SK-N-SH treated with all-trans-retinoic acid at 6 μM for 48 hours (cell line): ENCODE data around the gene EPN2.

Experiments used
- ATAC-seq: fragments of 200-7000 bp; cut with Tn5 transposase; 3 replicates; pipeline ENCODE4 v1.9.1; 2020; ENCODE audit warnings: mild to moderate bottlenecking, moderate library complexity
- ARNTL ChIP-seq: fragments of 450-650 bp; formaldehyde crosslinking; IDR thresholded peaks from 2 replicates; pipeline ENCODE4 v1.5.0; 2020; ENCODE audit warnings: low read depth, mild to moderate bottlenecking, moderate library complexity, borderline replicate concordance
- CREB5 ChIP-seq: fragments of 250-450 bp; sonication (Bioruptor Pico); IDR thresholded peaks from 2 replicates; pipeline ENCODE4 v1.5.1; 2020; ENCODE audit warnings: low read depth, mild to moderate bottlenecking, moderate library complexity
- CSDC2 ChIP-seq: fragments of 250-450 bp; sonication (Bioruptor Pico); IDR thresholded peaks from 2 replicates; pipeline ENCODE4 v1.5.0; 2020; ENCODE audit warnings: mild to moderate bottlenecking, moderate library complexity
- CSRNP3 ChIP-seq: fragments of 250-450 bp; sonication (Bioruptor Pico); IDR thresholded peaks from 2 replicates; pipeline ENCODE4 v1.5.1; 2021; ENCODE audit warnings: mild to moderate bottlenecking, moderate library complexity
- ESRRG ChIP-seq: fragments of 250-450 bp; sonication (Bioruptor Pico); IDR thresholded peaks from 2 replicates; pipeline ENCODE4 v1.6.1; 2021; ENCODE audit warnings: mild to moderate bottlenecking
- GLIS3 ChIP-seq: fragments of 250-450 bp; sonication (Bioruptor Pico); IDR thresholded peaks from 2 replicates; pipeline ENCODE4 v1.5.0; 2020; ENCODE audit warnings: mild to moderate bottlenecking, moderate library complexity
- ISL1 ChIP-seq: fragments of 250-450 bp; sonication (Bioruptor Pico); IDR thresholded peaks from 2 replicates; pipeline ENCODE4 v2.1.2; 2022; ENCODE audit warnings: mild to moderate bottlenecking, moderate library complexity
- OSR1 ChIP-seq: fragments of 250-450 bp; sonication (Bioruptor Pico); IDR thresholded peaks from 2 replicates; pipeline ENCODE4 v1.8.0; 2022; ENCODE audit warnings: moderate library complexity, mild to moderate bottlenecking, inconsistent platforms
- PATZ1 ChIP-seq: fragments of 250-450 bp; sonication (Bioruptor Pico); IDR thresholded peaks from 2 replicates; pipeline ENCODE4 v1.8.0; 2020; ENCODE audit warnings: mild to moderate bottlenecking, moderate library complexity, borderline replicate concordance
- POU6F1 ChIP-seq: fragments of 250-450 bp; sonication (Bioruptor Pico); IDR thresholded peaks from 2 replicates; pipeline ENCODE4 v1.8.0; 2021; ENCODE audit warnings: low read depth, mild to moderate bottlenecking, moderate library complexity, borderline replicate concordance
- PPARA ChIP-seq: fragments of 250-450 bp; sonication (Bioruptor Pico); IDR thresholded peaks from 2 replicates; pipeline ENCODE4 v1.5.0; 2020; ENCODE audit warnings: mild to moderate bottlenecking, borderline replicate concordance
- RARB ChIP-seq: fragments of 250-450 bp; sonication (Bioruptor Pico); IDR thresholded peaks from 2 replicates; pipeline ENCODE4 v1.8.0; 2021; ENCODE audit warnings: mild to moderate bottlenecking, moderate library complexity
- TCF4 ChIP-seq: fragments of 250-450 bp; sonication (Bioruptor Pico); IDR thresholded peaks from 2 replicates; pipeline ENCODE4 v1.8.0; 2021; ENCODE audit warnings: mild to moderate bottlenecking, moderate library complexity, borderline replicate concordance
- TSHZ2 ChIP-seq: fragments of 250-450 bp; sonication (Bioruptor Pico); IDR thresholded peaks from 2 replicates; pipeline ENCODE4 v1.5.0; 2020; ENCODE audit warnings: mild to moderate bottlenecking, moderate library complexity
- ZC3H10 ChIP-seq: fragments of 250-450 bp; sonication (Bioruptor Pico); IDR thresholded peaks from 2 replicates; pipeline ENCODE4 v1.5.1; 2021; ENCODE audit warnings: mild to moderate bottlenecking, moderate library complexity
- ZFP3 ChIP-seq: fragments of 250-450 bp; sonication (Bioruptor Pico); IDR thresholded peaks from 2 replicates; pipeline ENCODE4 v1.5.0; 2020; ENCODE audit warnings: mild to moderate bottlenecking, moderate library complexity
- ZFP30 ChIP-seq: fragments of 450-650 bp; formaldehyde crosslinking; IDR thresholded peaks from 2 replicates; pipeline ENCODE4 v1.5.0; 2022; ENCODE audit warnings: mild to moderate bottlenecking, moderate library complexity
- ZNF565 ChIP-seq: fragments of 450-650 bp; formaldehyde crosslinking; conservative IDR thresholded peaks from 2 replicates; pipeline ENCODE4 v1.5.0; 2020; ENCODE audit warnings: low read depth, mild to moderate bottlenecking, moderate library complexity
- ZNF70 ChIP-seq: fragments of 450-650 bp; formaldehyde crosslinking; IDR thresholded peaks from 2 replicates; pipeline ENCODE4 v1.5.0; 2020; ENCODE audit warnings: mild to moderate bottlenecking, moderate library complexity
- ZNF8 ChIP-seq: fragments of 450-650 bp; formaldehyde crosslinking; IDR thresholded peaks from 2 replicates; pipeline ENCODE4 v1.5.0; 2020; ENCODE audit warnings: mild to moderate bottlenecking, moderate library complexity

Gene EPN2

GRCh38 chr17:19322129-19322505 lies 85.0 kb downstream of the EPN2 start:
- no peak for TF ChIP-seq TSHZ2
- no peak for TF ChIP-seq POU6F1 (CRISPR knock-in tag)
- no peak for TF ChIP-seq ZFP30 (CRISPR knock-in tag)
- no peak for TF ChIP-seq OSR1 (CRISPR knock-in tag)
- TF ChIP-seq GLIS3 (CRISPR knock-in tag), result no peak
- no peak for TF ChIP-seq CREB5 (CRISPR knock-in tag)
- TF ChIP-seq ESRRG (CRISPR knock-in tag), result no peak
- no peak for TF ChIP-seq CSRNP3 (CRISPR knock-in tag)
- no peak for TF ChIP-seq CSDC2
- ATAC-seq, result no peak

- TF ChIP-seq PPARA (CRISPR knock-in tag) (no peak), ARNTL (no peak), TCF4 (CRISPR knock-in tag) (no peak), ZNF8 (CRISPR knock-in tag) (no peak), GLIS3 (CRISPR knock-in tag) (no peak), ZNF565 (CRISPR knock-in tag) (no peak), POU6F1 (CRISPR knock-in tag) (no peak)
- ATAC-seq, result no peak
Measured at GRCh38 chr17:19322861-19323260, 85.7 kb downstream of the EPN2 start.

GRCh38 chr17:19325542-19325941 lies 88.4 kb downstream of the EPN2 start:
- TF ChIP-seq ZC3H10 (CRISPR knock-in tag), result no peak
- no peak for TF ChIP-seq PATZ1 (CRISPR knock-in tag)
- TF ChIP-seq ISL1 (CRISPR knock-in tag), result no peak
- TF ChIP-seq GLIS3 (CRISPR knock-in tag), result no peak
- no peak for TF ChIP-seq CREB5 (CRISPR knock-in tag)
- TF ChIP-seq RARB (CRISPR knock-in tag), result no peak
- no peak for TF ChIP-seq ZNF70 (CRISPR knock-in tag)
- TF ChIP-seq POU6F1 (CRISPR knock-in tag), result no peak
- no peak for TF ChIP-seq PPARA (CRISPR knock-in tag)
- TF ChIP-seq ZFP3 (CRISPR knock-in tag), result no peak
- ATAC-seq, result no peak
